ENCODE measurements around the gene SNTG2. TPM values are rescaled to one million over a fixed set of nuclear protein-coding genes. Genes with fewer than 3 reads are reported as not detected.

SNTG2 gene
- total RNA-seq, 1 donor from 2014 or later = 23.2 TPM

DNA sequence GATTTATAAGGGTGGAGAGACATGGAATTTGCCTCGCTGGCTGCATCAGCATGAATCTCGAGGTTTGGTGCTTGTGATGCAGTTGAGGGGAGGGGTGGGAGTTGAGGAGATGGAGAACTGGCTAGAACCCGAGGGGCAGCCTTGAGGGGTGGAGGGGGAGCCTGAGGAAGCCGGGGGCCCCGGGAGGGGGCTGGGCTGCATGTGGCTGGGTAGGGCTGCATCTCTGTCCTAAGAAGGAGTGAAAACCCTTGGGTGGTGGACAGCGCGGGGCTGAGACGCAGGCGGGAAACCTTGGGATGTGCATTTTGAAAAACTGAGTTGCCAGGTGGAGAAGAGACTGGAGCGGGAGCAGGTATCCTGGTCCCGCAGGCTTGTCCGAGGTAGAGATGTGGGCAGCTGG is 64.2 kb downstream of the SNTG2 start:
- DNase-seq (ENCODE audit: low spot score) = no peak
- H3K9me3 Mint-ChIP-seq (ENCODE audit: unreplicated experiment) = no peaks in the 10 kb centered on the region
- H3K4me3 Mint-ChIP-seq (ENCODE audit: unreplicated experiment) = no peak overlapping the region

DNA sequence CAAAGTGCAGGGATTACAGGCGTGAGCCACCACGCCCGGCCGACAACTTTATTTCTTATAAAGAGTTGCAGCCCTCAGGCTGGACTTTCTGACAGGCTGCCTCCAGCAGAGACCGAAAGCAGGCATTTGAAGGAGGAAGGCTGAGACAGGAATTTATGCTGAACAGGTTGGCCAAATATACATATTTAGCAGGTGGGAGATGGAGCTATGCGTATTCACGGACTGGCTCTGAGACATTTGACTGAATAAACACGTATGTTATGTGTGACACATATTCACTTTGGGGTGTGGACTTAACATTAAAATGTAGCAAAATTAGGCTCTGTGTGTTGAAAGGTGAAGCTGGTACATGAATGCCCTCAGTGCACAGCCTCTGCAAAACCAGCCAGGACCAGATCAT is 65.9 kb downstream of the SNTG2 start:
- Mint-ChIP-seq H3K36me3 (ENCODE audit: low read depth, unreplicated experiment) (no peaks in the 10 kb centered on the region), H3K4me3 (ENCODE audit: unreplicated experiment) (no peak overlapping the region), H3K9me3 (ENCODE audit: unreplicated experiment) (no peaks in the 10 kb centered on the region), H3K27ac (ENCODE audit: unreplicated experiment) (no peak overlapping the region), H3K4me1 (ENCODE audit: unreplicated experiment) (no peaks in the 10 kb centered on the region), H3K27me3 (ENCODE audit: unreplicated experiment) (peaks cover 4% of the 10 kb centered on the region)
- TF ChIP-seq, protein P1, sequence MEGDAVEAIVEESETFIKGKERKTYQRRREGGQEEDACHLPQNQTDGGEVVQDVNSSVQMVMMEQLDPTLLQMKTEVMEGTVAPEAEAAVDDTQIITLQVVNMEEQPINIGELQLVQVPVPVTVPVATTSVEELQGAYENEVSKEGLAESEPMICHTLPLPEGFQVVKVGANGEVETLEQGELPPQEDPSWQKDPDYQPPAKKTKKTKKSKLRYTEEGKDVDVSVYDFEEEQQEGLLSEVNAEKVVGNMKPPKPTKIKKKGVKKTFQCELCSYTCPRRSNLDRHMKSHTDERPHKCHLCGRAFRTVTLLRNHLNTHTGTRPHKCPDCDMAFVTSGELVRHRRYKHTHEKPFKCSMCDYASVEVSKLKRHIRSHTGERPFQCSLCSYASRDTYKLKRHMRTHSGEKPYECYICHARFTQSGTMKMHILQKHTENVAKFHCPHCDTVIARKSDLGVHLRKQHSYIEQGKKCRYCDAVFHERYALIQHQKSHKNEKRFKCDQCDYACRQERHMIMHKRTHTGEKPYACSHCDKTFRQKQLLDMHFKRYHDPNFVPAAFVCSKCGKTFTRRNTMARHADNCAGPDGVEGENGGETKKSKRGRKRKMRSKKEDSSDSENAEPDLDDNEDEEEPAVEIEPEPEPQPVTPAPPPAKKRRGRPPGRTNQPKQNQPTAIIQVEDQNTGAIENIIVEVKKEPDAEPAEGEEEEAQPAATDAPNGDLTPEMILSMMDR (IDR thresholded peaks at IDR 0.05; ENCODE audit: unreplicated experiment) = no peak
- DNase-seq (ENCODE audit: low spot score) = no peak

More for the DNA sequence above, 64.2 kb downstream of the SNTG2 start:
- no peak overlapping the region for H3K27ac Mint-ChIP-seq (ENCODE audit: unreplicated experiment)
- peaks cover 2% of the 10 kb centered on the region for H3K27me3 Mint-ChIP-seq (ENCODE audit: unreplicated experiment)
- no peaks in the 10 kb centered on the region for H3K36me3 Mint-ChIP-seq (ENCODE audit: low read depth, unreplicated experiment)
- TF ChIP-seq, protein P1 (IDR thresholded peaks at IDR 0.05; ENCODE audit: unreplicated experiment) = no peak
- H3K4me1 Mint-ChIP-seq (ENCODE audit: unreplicated experiment) = no peaks in the 10 kb centered on the region

DNA sequence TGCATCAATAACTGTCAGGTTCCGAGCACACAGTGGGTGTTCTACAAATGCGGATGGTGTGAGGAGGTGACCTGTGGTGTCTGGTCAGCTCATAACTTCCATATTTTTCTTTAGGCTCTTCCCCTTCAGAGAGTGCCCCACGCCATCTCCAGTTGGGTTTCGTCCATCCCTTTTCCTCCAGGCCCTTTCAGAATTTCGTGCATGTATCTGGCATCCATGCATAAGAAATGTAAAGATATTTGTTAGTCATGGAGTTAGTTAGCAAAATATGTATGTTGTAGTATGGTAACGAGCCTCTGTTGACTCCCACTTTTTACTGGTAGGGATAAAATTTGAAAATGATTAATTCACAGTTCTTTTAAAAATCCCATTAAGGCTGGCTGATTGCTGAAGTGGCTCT is 67.2 kb downstream of the SNTG2 start:
- H3K36me3 Mint-ChIP-seq (ENCODE audit: low read depth, unreplicated experiment) = no peaks in the 10 kb centered on the region
- H3K27ac Mint-ChIP-seq (ENCODE audit: unreplicated experiment) = no peak overlapping the region

DNA sequence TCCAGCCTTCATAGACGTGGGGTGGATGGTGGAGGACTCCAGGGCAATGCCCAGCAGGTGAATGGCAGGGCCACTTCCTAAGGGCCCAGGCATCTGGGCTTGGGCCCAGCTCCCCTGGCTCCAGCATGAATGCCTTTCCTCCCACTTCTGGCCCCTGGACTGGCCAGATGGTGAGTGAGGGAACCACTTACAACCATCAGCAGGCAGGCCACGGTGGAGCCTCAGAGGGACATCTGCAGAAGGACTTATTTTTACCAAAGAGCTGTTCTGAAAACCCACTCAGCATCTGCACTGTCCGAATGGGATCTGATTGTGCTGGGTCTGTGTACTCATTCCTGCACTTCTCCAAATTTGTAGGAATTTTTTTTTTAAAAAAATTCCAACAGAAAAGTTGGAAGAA is 69.6 kb downstream of the SNTG2 start:
- peaks cover 4% of the 10 kb centered on the region for H3K36me3 Mint-ChIP-seq (ENCODE audit: low read depth, unreplicated experiment)
- no peaks in the 10 kb centered on the region for H3K9me3 Mint-ChIP-seq (ENCODE audit: unreplicated experiment)
- peaks cover 4% of the 10 kb centered on the region for H3K27me3 Mint-ChIP-seq (ENCODE audit: unreplicated experiment)
- no peak for DNase-seq (ENCODE audit: low spot score)
- H3K4me1 Mint-ChIP-seq (ENCODE audit: unreplicated experiment) = peaks cover 11% of the 10 kb centered on the region
- H3K4me3 Mint-ChIP-seq (ENCODE audit: unreplicated experiment) = no peak overlapping the region
- TF ChIP-seq, protein P1 (IDR thresholded peaks at IDR 0.05; ENCODE audit: unreplicated experiment) = no peak
- H3K27ac Mint-ChIP-seq (ENCODE audit: unreplicated experiment) = no peak overlapping the region

More for the DNA sequence above, 67.2 kb downstream of the SNTG2 start:
- Mint-ChIP-seq H3K4me3 (ENCODE audit: unreplicated experiment) (no peak overlapping the region), H3K4me1 (ENCODE audit: unreplicated experiment) (peaks cover 10% of the 10 kb centered on the region), H3K9me3 (ENCODE audit: unreplicated experiment) (no peaks in the 10 kb centered on the region), H3K27me3 (ENCODE audit: unreplicated experiment) (peaks cover 4% of the 10 kb centered on the region)
- DNase-seq (ENCODE audit: low spot score) = no peak
- TF ChIP-seq, protein P1 (IDR thresholded peaks at IDR 0.05; ENCODE audit: unreplicated experiment) = no peak

DNA sequence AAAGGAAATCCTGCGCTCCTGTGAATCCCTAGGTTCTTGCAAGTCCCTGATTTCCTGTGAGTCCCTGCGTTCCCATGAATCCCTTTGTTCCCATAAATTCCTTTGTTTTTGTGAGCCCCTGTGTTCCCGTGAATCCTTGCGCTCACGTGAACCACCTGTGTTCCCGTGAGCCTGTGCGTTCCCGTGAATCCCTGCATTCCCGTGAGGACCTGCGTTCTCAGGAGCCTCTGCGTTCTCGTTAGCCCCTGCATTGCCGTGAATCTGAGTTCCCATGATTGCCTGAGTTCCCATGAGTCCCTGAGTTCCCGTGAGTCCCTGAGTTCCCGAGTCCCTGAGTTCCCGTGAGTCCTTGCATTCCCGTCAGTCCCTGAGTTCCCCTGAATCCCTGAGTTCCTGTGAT is 71.5 kb downstream of the SNTG2 start:
- H3K9me3 Mint-ChIP-seq (ENCODE audit: unreplicated experiment) = no peaks in the 10 kb centered on the region
- peak overlapping the region; percentile 89 for H3K27ac Mint-ChIP-seq (ENCODE audit: unreplicated experiment)
- no peak for DNase-seq (ENCODE audit: low spot score)
- TF ChIP-seq, protein P1 (IDR thresholded peaks at IDR 0.05; ENCODE audit: unreplicated experiment) = no peak
- peaks cover 11% of the 10 kb centered on the region for H3K4me1 Mint-ChIP-seq (ENCODE audit: unreplicated experiment)
- peaks cover 4% of the 10 kb centered on the region for H3K36me3 Mint-ChIP-seq (ENCODE audit: low read depth, unreplicated experiment)
- peaks cover 5% of the 10 kb centered on the region for H3K27me3 Mint-ChIP-seq (ENCODE audit: unreplicated experiment)
- H3K4me3 Mint-ChIP-seq (ENCODE audit: unreplicated experiment) = peak overlapping the region; percentile 40

Measured in endothelial cell (in vitro differentiated cells).